IPS-11a (cell line): ENCODE measurements around the gene S100A10.

Source experiments
- H3K4me3 ChIP-seq: one replicate; pipeline ENCODE4 v1.5.1; 2013; ENCODE audit warnings: low read depth, low read length, control low read depth

The S100A10 gene

GRCh38 chr1:151939141-151939540 lies 54.5 kb downstream of the S100A10 start:
- no peak overlapping the region for H3K4me3 ChIP-seq

DNA sequence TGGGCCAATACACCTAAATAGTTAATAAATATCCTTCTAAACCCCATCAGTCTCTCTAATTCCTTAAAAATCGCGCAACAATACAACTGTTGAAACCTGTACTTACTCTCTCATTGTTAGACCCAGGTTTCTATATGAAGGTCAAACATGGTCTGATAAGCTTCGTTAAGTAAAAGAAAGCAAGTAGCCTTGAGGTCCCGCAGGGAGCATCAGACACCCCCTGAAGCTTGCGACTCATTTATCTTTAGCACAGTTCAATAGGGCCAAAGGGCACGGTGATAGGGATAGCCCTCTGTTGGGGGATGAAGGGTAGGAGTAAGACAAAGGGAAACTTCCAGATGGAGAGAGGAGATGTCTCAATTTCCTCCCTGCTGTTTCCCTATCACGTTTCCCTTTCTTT lies 57.0 kb downstream of the S100A10 start:
- no peak overlapping the region for H3K4me3 ChIP-seq

DNA sequence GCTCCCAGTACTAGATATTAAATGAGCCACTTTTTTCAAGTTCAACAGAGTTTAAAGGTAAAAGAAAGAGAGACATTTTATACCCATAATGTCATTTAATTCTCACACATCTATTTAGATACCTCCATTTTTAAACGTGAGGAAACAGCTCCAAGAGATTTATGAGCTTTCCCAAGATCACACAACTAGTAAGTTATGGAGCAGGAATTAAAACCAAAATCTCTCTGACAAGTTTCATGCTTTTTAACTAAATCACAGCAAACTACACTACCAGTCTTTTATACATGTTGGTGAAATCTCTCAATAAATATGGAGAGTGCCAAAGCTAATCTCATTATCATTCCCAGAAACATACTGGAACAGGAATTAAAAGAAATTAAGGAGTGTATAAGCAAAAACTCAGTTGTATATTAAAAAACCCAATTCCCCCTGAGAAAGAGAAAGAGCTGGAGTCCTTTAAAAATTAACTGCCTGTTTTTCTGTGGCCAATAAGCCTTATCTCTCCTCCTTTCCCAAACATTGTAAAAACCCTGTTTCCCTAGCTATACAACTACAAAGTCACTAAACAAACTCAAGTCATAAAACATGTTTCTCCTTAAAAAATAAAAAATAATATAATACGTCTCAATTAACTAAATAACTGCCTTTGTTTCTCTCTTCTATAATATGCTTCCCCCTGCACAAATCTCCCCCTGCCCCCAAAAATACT lies 57.6 kb downstream of the S100A10 start:
- H3K4me3 ChIP-seq: no peak overlapping the region

DNA sequence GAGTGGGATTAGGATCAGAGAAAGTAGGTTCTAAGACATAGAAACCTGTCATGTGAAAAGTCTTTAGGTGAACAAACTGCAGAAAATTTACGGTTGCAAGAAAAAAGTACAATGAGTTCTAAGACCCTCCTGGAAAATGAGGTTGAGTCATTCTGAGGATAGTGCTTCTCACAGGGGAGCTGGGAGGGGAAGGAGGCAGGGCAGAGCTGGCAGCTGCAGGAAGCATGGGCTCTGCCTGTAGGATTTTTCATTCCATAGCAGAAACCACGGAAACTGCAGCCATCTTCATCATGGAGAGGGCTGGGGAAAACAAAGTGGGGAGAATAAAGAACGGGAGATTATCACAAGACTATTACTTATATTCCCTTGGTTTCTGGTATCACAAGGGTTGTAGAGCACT lies 58.5 kb downstream of the S100A10 start:
- no peak overlapping the region for H3K4me3 ChIP-seq

DNA sequence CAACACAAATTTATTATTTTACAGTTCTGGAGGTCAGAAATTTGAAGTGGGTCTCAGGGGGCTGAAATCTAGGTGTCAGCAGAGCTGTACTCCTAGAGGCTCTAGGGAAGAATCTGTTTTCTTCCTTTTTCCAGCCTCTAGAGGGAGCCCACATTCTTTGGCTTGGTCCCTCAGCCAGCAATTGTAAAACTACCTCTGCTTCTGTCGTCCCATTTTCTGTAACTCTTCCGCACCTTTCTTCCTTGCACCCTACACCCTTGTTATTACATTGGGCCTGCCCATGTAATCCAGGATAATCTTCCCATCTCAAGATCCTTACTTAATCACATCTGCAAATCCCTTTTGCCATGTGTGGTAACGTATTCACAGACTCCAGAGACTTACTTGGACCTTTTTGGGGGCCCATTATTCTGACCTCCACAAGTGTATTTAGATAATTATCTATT lies 59.6 kb downstream of the S100A10 start:
- H3K4me3 ChIP-seq: no peak overlapping the region
